HPDE6-E6E7 (cell line): ENCODE results near the gene TRPM1.
A peak's percentile ranks its signal among the peaks of the same experiment; 100 is the strongest.

ENCODE experiments used
- DNase-seq: peaks from one replicate; pipeline ENCODE4 v3.0.0; 2011; ENCODE audit warnings: missing footprints; ENCODE audit errors: extremely low spot score

Gene TRPM1

DNA sequence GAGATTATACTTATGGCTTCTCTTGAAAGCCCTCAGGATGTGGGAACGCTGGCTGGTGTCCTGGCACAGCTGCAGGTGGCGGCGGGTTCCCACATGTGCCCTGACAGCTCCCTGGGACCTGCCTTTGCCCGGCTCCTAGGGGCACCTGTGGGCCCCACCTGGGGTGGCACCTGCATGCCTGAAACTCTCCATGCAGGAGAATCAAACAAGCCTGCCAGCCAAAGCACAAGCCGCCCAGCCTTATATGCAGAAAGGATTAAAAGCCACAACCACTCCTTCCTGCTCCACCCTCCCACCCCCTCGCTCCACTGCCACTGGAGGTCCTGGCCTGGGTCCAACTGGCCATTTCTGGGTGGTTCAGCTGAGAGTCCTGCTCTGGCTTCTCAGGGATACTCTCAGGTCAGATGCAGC is 18.1 kb downstream of the TRPM1 start:
- no peak for DNase-seq

DNA sequence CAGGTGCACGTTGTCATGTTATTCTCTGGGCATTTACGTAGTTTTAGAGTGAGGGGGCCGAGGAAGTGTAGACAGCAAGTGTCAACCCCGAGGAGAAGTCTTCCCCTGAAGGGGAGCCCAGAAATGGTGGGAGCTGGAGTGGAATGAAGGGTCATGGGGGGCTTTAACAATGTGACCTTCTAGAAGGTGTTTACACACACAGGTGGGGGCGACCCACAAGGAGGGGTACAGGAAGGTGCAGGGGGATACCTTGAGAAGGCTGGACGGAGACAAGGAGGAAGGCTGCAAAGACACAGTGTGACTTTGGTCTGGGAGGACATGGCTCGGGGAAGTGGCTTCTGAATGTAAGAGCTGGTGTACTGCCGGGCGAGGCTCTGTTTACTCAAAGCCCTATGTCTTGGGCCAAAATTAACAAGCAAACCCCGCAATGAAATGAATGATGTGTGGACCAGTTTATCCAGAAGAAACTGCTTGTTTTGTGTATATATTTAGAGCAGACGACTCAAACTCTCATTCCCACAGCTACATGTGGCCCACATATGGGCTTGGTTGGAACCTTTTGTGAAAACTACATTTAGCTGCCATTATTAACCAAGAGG is 18.7 kb downstream of the TRPM1 start:
- DNase-seq = no peak

DNA sequence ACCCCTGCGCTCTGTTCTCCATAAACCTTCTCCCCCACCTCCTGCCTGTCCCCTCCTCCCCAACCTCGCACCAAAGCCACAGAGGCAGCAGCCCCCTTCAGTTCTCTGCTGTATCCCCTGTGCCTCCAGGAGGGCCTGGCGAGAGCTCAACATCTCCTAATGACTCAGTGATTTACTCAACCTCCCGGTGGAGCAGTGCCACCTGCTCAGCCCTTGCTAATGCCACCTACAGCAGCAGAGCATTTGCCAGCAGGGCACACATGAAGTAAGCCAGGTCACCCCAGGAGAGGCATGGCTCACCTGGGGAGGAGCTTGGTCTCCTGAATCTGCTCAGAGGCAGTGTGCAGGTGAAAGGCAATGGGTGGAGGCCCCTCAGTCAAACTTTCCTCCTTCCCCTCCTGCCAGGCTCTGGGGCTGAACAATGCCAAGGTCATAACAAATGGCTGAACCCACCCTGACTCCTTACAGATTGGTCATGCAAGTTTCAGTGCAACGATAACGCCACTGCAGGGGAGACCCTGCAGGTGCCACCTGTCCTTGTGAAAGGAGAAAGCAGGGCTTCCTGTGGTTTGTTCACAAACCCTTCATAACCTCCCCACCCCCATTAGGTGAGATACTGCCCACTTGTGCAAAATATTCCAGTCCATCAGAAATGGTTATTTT is 19.8 kb downstream of the TRPM1 start:
- no peak for DNase-seq

DNA sequence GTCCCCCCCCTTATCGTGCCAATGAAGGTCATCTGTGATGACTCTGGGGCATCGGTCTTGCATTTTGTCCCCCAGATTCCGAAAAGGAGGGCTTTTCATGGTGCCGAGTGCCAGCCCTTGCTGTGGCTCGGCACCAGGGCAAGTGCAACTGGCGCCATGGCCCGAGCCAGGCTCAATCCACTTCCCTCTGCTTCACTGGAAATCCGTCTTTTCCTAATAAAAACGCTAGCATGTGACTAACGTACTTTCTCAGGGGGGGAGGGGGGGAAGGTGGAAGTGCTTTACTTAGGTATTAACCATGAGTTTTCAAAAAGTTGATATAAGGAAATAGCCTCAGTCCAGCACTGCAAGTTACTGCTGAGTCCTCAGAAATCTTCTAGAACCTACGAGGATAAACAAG is 20.5 kb downstream of the TRPM1 start:
- DNase-seq = no peak

DNA sequence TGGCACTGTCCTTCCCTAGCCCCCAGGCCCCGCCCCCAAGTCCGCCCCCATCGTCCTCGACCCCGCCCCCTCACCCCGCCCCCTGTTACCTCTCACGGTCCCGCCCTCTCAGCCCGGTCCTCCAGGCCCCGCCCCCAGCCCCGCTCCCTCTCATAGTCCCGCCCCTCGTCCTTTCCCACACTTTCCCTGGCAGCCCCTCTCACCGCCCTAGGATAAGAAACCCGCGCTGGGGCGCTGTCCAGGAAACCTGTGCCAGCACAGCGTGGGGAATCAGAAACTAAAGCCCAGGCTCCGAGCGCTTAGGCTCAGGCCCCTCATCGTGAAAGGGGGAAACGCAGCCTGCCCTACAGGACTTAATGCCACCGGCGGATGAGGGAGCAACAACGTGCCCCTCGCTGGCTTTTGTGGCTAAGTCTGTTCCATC is 20.9 kb downstream of the TRPM1 start:
- no peak for DNase-seq

DNA sequence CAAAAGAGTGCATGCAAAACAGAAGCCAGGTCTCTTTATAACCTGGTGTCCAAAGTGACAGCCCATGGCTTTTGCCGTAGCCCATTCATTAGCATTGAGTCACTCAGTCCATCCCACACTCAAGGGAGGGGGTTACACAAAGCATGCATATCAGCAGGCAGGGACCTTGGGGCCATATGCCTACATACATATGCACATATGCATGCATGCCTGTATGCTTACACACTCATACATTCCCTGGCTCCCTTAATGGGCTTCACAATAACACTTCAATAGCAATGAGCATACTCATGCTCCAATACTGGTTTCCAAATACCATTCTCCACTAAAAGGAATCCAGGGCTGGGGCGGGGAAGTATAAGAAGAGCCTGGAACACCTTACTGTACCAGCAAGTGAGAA is 22.0 kb downstream of the TRPM1 start:
- DNase-seq = no peak

DNA sequence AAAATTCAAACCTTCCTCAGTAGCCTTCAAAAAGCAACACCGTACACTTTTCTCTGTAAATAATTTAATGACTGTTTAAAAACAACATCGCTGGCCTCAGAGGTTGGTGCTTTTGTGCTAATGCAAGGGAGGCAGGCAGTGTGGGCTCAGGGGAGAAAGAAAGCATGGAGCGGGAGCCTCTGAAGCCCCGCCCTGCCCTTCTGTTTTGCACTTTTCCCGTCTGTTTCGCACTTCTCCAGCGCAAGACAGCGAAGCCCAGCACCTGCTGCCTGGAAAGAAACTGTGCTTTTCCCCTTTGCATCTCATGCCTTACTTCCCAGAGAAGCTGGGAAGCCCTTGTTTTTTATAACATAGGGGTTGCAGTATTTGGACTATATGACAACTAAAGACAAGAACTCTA is 23.1 kb downstream of the TRPM1 start:
- no peak for DNase-seq

DNA sequence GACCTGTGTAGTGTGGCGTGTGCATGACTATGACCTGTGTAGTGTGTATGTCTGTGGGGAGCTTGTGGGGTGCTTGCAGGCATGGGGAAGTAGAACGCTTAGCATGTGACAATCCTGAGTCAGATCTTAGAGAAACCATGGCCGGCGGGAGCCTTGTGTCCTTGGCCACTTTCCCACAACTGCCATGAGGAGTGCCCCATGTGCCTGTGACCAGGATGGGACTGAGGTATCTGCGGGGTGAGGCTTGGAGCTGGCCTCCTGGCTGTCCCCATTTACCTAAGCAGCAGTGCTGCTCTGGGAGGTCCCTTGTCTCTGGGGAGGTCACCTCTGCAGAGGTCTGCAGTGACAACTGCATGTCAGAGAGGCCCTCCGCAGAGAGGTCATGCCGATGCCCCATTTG is 23.6 kb downstream of the TRPM1 start:
- no peak for DNase-seq

DNA sequence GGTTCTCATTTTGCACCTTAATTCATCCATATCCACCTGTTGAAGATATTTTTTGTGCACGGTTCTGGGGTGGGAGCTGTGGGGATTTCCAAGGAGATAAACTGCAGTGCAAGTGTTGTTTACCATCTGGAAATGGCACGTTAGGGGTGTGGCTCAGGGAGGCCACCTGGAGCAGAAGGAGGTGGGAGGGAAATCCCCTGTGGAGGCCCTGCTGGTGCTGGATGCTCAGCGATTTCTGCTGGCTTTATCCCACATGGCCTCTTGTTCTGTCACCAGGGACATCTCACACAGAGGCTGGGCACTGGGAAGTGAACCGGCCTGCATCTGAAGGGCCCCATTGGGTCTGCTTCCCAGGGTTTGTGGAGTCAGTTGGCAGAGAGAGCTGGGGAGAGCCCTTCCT is 24.3 kb downstream of the TRPM1 start:
- DNase-seq = no peak

DNA sequence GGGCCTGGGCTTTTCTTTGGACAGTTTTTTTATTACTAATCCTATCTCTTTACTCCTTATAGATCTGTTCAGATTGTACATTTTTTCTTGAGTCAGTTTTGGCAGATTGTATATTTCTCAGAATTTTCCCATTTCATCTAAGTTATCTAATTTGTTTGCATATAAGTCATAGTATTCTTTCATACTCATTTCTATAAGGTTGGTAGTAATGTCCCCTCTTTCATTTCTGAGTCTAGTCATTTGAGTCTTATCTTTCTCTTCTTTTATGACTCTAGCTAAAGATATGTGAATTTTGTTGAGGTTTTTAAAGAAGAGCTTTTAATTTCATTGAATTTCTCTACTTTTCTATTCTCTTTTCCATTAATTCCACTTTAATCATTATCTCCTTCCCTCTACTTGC is 27.2 kb downstream of the TRPM1 start:
- no peak for DNase-seq

DNA sequence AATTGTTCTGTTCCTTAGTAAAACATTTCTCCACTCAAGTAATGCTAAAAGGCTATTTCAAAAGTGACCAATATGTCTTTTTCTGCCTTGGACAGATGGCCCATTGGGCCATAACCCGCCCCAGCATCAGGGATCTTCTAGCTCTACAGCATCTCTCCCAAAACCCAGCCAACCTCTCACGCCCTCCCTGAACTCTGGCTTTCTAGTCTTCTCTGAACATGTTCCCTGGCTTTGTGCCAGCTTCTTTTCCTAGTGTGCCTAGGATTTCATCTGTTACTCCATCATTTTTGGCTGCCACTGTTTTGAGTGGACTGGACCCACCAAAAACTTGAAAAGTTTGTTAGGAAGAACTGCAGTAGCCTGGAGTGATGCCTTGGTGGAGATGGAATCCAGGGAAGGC is 30.7 kb downstream of the TRPM1 start:
- DNase-seq = no peak

DNA sequence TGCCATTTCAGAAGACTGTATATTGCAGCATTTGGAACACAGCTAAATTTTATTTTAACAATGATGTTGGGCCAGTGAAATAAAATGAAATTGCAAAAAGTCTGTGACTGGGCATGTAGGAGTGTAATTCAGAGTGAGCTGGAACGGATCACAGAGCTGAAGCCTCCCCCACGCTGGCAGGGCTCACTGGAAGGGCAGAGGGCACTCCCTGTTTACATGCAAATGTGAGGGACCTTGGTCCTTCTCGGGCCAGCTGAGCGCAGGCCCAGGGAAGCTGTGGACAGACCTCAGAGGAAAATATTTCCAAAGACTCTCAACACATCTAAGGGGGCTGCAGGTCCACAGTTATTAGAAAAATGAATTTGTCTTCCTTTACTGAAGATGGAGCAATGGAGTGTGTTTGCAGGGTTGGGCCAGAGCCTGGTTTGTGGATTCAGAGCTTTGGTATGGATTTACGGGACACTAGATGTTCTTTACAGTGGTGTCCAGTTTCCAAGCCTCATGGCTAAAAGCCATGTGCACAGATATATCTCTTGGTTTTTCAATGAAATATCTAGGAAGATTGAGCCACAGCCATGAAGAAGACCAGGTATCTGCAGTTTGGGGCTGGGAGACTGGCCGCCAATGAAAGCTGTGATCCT is 32.0 kb downstream of the TRPM1 start:
- no peak for DNase-seq

DNA sequence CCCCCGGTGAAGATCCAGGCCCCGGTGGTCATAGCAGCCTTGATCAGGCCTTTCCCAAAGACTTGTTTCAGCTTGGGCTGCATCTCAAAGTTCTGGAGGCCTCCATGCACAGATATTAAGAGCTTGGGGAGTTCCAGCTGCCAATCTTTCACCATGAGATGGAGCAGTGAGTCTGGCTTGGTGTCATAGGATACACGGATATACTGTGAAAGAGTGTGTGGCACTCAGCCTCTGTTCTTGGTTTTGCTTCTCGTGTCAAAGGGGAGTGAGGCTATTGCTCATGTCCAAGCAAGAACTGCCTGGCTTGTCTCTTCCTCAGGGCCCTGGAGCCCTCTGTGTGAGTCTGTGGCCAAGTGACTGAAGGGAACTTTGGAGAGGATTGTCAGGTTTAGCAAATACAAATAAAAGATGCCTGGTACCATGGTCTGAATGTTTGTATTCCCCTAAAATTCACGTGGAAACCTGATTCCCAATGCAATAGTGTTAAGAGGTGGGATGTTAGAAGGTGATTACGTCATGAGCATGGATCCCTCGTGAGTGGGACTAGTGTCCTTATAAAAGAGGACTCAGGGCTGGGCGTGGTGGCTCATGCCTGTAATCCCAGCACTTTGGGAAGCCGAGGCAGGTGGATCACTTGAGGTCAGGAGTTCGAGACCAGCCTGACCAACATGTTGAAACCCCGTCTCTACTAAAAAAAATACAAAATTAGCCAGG is 33.5 kb downstream of the TRPM1 start:
- no peak for DNase-seq

DNA sequence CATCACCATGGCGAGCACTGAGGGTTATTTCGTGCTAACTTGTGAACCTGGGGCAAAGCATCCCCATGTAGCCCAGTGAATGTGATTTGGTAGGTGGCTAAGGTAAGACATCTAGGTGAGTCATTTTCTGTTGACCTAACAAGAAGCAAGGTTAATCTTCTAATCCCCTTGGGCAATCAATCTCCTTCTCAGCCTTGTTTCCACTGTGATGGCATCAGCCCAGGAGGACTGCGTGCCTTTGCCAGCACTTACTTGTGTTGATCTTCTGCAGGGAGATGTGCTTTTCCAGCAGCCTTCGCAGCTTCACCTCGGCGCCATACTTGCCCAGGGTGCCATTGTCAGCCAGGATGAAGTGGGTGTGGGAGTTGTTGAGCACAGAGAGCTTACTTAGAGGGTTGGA is 35.7 kb downstream of the TRPM1 start:
- peak; percentile 63 for DNase-seq

DNA sequence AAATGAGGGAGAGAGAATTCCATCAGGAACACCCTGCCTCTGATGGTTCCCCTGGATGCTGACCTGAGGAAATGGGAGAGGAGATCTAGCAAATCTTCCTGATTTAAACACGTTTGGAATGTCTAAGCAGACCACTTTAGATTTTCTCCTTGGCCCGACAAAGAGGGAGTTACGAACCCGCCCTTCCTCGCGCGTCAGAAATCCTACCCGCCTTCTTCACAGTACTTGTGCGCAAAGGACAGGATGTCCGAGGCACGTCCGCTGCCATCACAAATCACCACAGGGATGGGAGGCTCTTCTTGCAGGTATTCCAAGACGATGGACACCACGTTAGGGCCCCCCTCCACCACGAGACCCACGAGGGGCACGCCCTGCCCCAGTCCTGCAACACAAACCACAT is 38.6 kb downstream of the TRPM1 start:
- DNase-seq = no peak

DNA sequence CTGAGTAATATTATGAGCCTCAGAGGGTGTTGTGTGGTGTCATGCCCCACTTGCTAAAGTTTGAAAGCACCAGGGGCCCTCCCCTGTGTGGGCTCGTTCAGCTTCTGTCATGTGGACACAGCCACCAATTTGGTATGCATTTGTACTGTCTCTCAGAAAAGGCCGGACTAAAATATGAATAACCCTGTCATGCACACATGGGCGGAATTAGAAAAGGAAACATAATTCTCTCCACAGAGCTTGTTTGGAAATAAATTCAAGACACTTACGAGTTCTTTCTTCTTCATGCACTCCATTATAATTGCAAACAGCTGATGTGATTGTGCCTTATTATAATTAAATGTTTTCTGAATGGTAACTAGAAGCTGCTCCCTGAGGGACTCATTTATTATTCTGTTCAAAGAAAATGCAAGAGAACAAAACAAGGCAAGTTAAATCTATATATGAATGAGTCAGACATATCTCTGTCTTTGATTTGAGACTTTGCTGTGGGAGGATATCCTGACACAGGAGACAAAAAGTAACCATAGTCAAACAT is 39.1 kb downstream of the TRPM1 start:
- no peak for DNase-seq

DNA sequence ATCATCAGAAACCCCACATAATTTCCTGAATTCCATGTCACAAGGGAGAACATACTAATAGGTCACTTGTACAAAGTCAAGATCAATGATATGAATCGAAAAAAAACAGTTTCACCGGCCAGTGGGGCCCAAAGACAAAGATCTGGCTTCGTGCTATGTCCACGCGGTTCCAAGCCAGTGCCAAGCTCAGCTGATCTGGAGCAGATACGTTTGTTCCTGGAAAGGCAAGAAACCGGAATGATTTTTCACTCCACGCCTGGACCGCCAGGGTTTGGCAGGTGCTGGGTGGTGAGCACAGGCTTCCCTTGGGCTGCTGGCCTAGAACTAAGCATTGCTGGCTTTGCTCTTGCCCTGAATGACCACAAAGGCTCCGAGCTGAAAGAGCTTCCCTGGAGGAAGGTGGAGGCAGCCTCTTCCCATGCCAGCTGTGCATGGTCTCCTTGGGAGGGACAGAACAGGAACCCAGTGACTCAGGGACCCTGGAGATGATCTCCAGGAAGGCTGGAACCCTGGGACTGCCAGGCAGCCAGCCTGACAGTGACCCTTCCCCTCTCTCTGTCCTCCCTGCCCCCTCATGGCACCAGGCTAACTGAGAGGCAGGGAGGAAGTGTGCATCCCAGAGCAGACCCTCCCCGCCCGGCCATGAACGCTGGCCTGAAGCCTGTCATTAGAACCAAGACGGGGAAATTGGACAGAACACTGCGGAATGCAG is 40.9 kb downstream of the TRPM1 start:
- no peak for DNase-seq

DNA sequence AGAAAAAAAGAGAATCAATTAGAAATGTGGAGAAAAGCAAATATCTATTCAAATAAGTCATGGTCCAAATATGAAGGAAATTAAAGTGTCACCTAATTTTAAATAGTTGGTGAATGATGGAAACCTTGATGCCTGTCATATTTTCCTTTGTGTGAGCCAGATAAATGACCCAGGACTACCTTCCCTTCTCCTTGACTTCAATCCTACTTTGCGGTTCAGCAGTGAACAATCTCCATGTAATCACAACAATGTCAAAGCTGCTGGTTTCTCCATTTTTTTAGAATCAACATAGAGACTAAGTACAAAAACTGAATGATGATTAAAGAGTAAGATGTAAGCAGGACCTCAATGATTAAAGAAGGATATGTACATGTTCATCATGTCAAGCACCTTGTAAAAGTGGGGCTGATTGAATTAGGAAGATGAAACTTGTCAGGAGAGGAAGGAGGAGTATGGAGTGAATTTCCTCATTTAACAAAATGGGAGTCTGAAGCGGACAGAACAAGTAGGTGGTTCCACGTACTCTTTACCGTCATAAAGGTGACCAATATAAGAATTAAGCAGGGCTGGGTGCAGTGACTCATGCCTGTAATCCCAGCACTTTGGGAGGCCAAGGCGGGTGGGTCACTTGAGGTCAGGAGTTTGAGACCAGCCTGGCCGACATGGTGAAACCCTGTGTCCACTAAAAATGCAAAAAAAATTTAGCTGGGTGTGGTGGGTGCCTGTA is 43.1 kb downstream of the TRPM1 start:
- DNase-seq = no peak

DNA sequence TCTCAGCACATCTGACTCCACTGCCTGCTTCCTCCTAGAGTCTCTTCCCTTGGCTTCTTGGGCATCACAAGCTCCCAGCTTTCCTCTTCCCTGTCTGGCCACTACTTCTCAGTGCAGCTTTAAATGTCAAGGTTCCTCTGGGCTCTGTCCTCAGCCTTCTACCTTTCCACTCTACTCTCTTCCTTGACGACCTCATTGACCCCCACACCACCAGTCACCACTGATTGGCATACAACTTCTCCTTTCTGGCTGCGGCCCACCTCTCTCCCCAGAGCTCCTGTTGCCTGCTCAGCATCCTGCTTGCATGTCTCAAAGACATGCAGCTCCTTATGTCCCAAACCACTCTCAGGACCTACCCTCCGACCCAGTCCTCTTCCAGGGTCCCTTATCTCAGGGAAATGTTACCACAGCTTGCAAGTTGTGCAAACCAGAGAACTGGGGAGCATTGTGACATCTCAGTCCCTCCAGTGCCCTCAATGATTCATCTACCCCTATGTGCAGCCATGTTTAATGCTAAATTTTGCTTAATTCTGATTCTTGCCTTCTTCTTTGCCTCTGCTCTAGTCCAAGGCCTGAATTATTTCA is 49.9 kb downstream of the TRPM1 start:
- DNase-seq = no peak

DNA sequence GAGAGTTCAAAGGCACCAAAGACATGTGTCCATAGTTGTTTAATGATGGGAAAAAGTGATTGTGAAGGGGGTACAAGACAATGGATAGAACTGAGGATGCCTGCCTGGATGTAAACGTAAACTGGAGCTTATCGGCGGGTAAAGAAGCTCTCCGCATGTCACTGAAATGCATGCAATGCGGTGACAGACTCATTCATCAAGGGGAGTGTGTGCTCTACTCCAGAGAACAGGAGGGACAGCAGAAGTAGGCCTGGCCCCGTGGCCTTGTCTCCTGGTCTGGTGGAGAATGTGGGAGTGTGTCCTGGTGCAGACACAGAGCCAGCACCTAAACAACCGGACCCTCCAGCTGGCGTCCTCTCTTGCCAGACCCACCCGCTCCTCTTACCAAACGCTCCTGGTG is 50.6 kb downstream of the TRPM1 start:
- no peak for DNase-seq
